HG03095 (cell line): ENCODE data around the gene INSR.

Experiments
- ATAC-seq: cut with Tn5 transposase; IDR thresholded peaks from one replicate; pipeline ENCODE4 v1.9.1; 2021; ENCODE audit warnings: moderate library complexity; ENCODE audit not compliant: unreplicated experiment

The INSR gene

GRCh38 chr19:7063339-7063738 lies 230.9 kb downstream of the INSR start:
- ATAC-seq, result no peak
